CD4-positive, CD25-positive, alpha-beta regulatory T cell (primary cell): ENCODE data around the gene MROH7. TPM values are rescaled to one million over a fixed set of nuclear protein-coding genes. Genes with fewer than 3 reads are reported as not detected.

Source experiments
- ATAC-seq, 2 donors: fragments of 150-1000 bp; cut with Tn5 transposase; one replicate each; pipeline ENCODE4 v1.10.0; 2021; ENCODE audit warnings: low read depth in 2 of 2, moderate number of reproducible peaks in 2 of 2, moderate library complexity in 1 of 2
- DNase-seq, 3 donors: peaks; one replicate each; pipeline versions ENCODE4 v3.0.0 to v3.0.0-alpha.2; 2012 to 2022; ENCODE audit warnings: mixed read lengths in 1 of 3
- H3K27ac ChIP-seq: one replicate; pipeline ENCODE4 v1.7.0; 2013; ENCODE audit warnings: mild to moderate bottlenecking, low read length; ENCODE audit not compliant: insufficient read depth, poor library complexity, severe bottlenecking
- H3K27me3 ChIP-seq: one replicate; pipeline ENCODE4 v1.7.0; 2013; ENCODE audit warnings: low read length; ENCODE audit not compliant: control insufficient read depth, insufficient read depth
- H3K36me3 ChIP-seq: one replicate; pipeline ENCODE4 v1.7.0; 2013; ENCODE audit warnings: mild to moderate bottlenecking, low read length, moderate library complexity; ENCODE audit not compliant: control insufficient read depth, insufficient read depth
- H3K4me1 ChIP-seq: 2 replicates; pipeline ENCODE4 v1.7.0; 2013; ENCODE audit warnings: mild to moderate bottlenecking, low read length; ENCODE audit not compliant: insufficient read depth, control insufficient read depth, poor library complexity, severe bottlenecking
- H3K4me3 ChIP-seq: one replicate; pipeline ENCODE4 v1.7.0; 2013; ENCODE audit warnings: low read depth, mild to moderate bottlenecking, low read length, moderate library complexity
- H3K9me3 ChIP-seq, 2 experiments: 1 replicate in 1 of 2; 2 replicates in 1 of 2; pipeline ENCODE4 v1.7.0; 2013; ENCODE audit warnings: low read length in 2 of 2, mild to moderate bottlenecking in 1 of 2, moderate library complexity in 1 of 2; ENCODE audit not compliant: control insufficient read depth in 2 of 2
- H3K27ac Mint-ChIP-seq, 3 donors: one replicate each; pipeline ENCODE4 v1.8.0; 2020 to 2022; ENCODE audit warnings: mild to moderate bottlenecking in 3 of 3, mixed read lengths in 3 of 3, moderate library complexity in 2 of 3
- H3K27me3 Mint-ChIP-seq: one replicate; pipeline ENCODE4 v1.8.0; 2022; ENCODE audit warnings: mild to moderate bottlenecking, mixed read lengths
- H3K36me3 Mint-ChIP-seq: one replicate; pipeline ENCODE4 v1.8.0; 2020; ENCODE audit warnings: mixed read lengths
- H3K4me1 Mint-ChIP-seq, 4 donors: one replicate each; pipeline ENCODE4 v1.8.0; 2020 to 2022; ENCODE audit warnings: mixed read lengths in 4 of 4, mild to moderate bottlenecking in 1 of 4
- H3K4me3 Mint-ChIP-seq, 4 donors: one replicate each; pipeline ENCODE4 v1.8.0; 2020 to 2022; ENCODE audit warnings: mild to moderate bottlenecking in 4 of 4, mixed read lengths in 4 of 4, moderate library complexity in 3 of 4
- H3K9me3 Mint-ChIP-seq, 7 donors: one replicate each; pipeline ENCODE4 v1.8.0; 2020 to 2022; ENCODE audit warnings: mixed read lengths in 7 of 7, mild to moderate bottlenecking in 3 of 7, moderate library complexity in 2 of 7
- polyA plus RNA-seq, 4 donors: library from polyadenylated mRNA; unstranded; fragments of 300-500 nt; fragmentation: Illumina TruSeq; gene quantifications; one replicate each; pipeline ENCODE4 v1.2.3, GENCODE V29; 2021
- total RNA-seq: library from RNA; stranded (reverse); gene quantifications from one replicate; pipeline ENCODE4 v1.2.3, GENCODE V29; 2022

Gene MROH7
- total and polyA plus RNA-seq, 5 donors from 2014 or later: not detected

DNA sequence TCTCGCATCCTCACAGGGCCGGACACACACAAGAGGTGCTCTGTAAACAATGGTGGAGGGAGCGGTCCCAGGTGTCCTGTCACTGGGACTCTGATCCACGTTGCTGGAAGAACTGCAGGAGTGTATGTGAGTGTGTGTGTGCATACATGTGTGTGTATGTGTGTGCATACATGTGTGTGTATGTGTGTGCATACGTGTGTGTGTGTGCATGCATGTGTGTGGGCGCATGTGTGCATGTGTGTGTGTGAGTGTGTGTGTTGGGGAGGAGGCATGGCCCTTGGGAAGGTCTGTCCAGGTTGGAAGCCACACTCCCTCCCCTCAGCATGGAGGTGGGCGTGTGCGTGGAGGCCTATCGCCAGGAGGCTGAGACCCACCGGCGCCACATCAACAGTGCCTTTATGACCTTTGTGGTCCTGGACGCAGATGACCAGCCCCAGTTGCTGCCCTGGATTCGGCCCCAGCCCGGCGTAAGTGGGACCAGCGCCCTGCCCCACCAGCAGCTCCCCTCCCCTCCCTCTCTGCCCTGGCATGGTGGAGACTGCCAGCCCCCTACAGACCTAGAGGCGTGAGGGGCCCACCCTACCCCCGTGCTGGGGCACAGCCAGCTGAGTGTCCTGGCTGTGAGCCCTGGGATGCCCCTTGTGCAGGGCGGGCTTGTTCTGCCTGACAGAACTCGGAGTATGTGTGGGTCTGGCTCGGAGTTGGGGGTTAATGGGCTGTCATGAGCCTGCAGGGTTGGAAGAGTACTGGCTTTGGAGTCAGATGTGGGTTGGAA is 40.5 kb upstream of the MROH7 start:
- H3K4me1 Mint-ChIP-seq: peaks cover 0 to 17% (median 4%) of the 10 kb centered on the region in 4 donors
- DNase-seq (no peak), ATAC-seq (no peak)
- Histone ChIP-seq H3K27ac (no peak overlapping the region), H3K4me1 (no peaks in the 10 kb centered on the region), H3K36me3 (no peaks in the 10 kb centered on the region), H3K9me3 (no peaks in the 10 kb centered on the region), H3K27me3 (no peaks in the 10 kb centered on the region), H3K4me3 (no peak overlapping the region)
- H3K27ac Mint-ChIP-seq: no peak overlapping the region
- H3K27me3 Mint-ChIP-seq: no peaks in the 10 kb centered on the region
- H3K4me3 Mint-ChIP-seq: no peak overlapping the region
- H3K36me3 Mint-ChIP-seq: no peaks in the 10 kb centered on the region
- peaks cover 0 to 1% (median 0%) of the 10 kb centered on the region in 7 donors for H3K9me3 Mint-ChIP-seq

DNA sequence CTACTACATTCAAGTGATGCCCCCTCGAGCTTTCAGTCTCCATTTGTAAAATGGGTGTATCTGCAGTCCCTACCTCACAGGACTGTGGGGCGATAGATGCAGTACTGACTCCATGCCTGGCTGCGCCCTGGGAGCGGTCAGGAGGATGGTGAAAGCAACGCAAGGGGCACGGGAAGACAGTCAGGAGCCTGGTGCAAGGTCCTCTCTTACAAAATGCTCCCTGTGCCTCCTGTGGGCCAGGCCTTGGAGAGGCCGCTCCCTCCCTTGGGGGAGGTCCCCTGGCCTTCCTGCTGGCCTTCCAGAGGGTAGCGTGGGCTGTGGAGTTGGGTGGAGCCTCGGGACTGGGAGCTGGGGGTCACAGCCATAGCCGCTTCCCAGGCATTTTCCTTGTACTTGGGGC is 39.9 kb upstream of the MROH7 start:
- H3K36me3 Mint-ChIP-seq: no peaks in the 10 kb centered on the region
- H3K9me3 ChIP-seq: no peaks in the 10 kb centered on the region
- DNase-seq: no peak
- H3K27ac ChIP-seq: no peak overlapping the region
- ATAC-seq: no peak
- H3K9me3 Mint-ChIP-seq: peaks cover 0 to 1% (median 0%) of the 10 kb centered on the region in 7 donors
- H3K4me1 Mint-ChIP-seq: peaks cover 0 to 17% (median 4%) of the 10 kb centered on the region in 4 donors
- no peak overlapping the region for H3K4me3 Mint-ChIP-seq
- H3K4me3 ChIP-seq: no peak overlapping the region
- no peaks in the 10 kb centered on the region for H3K36me3 ChIP-seq
- H3K4me1 ChIP-seq: no peaks in the 10 kb centered on the region
- H3K27me3 Mint-ChIP-seq: no peaks in the 10 kb centered on the region
- no peaks in the 10 kb centered on the region for H3K27me3 ChIP-seq
- H3K27ac Mint-ChIP-seq: no peak overlapping the region

DNA sequence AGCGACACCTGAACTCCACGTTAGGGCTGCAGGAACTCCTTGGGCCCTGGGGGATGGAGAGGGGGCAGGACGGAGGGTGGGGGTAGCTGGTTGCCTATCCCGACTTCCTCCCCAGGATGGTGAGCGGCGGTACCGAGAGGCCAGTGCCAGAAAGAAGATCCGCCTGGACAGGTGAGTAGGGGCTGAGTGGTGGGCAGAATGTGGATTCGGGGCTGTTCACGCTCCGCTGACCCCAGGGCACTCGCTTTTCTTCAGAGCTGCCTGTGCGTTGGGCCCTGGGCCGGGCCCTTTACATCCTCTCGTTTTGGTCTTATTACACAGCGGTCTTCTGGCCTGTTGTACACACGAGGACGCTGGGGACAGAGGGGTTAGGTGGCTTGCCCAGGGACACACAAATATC is 39.0 kb upstream of the MROH7 start:
- H3K36me3 ChIP-seq: no peaks in the 10 kb centered on the region
- H3K27ac ChIP-seq: no peak overlapping the region
- peaks cover 0 to 17% (median 4%) of the 10 kb centered on the region in 4 donors for H3K4me1 Mint-ChIP-seq
- H3K27me3 Mint-ChIP-seq: no peaks in the 10 kb centered on the region
- no peaks in the 10 kb centered on the region for H3K27me3 ChIP-seq
- peaks cover 0 to 1% (median 0%) of the 10 kb centered on the region in 7 donors for H3K9me3 Mint-ChIP-seq
- no peak overlapping the region for H3K27ac Mint-ChIP-seq
- no peak overlapping the region for H3K4me3 ChIP-seq
- DNase-seq (no peak), ATAC-seq (no peak)
- no peaks in the 10 kb centered on the region for H3K4me1 ChIP-seq
- H3K4me3 Mint-ChIP-seq: no peak overlapping the region
- H3K36me3 Mint-ChIP-seq: no peaks in the 10 kb centered on the region
- H3K9me3 ChIP-seq: no peaks in the 10 kb centered on the region

DNA sequence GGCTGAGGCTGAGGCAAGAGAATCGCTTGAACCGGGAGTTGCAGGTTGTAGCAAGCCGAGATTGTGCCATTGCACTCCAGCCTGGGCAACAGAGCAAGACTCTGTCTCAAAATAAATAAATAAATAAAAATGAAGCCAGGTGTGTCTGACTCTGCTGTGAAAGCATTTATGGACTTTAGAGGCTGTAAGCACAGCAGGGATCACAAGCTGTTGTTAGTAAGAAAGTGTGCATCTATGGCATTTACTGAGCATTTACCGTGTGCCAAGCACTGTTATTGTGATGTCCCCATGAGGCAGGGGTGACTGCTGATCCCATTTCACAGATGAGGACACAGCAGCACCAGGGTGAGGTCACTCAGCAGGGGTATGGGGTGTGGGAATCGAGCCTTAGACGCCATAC is 38.3 kb upstream of the MROH7 start:
- Mint-ChIP-seq H3K4me3 (no peak overlapping the region), H3K27ac (no peak overlapping the region), H3K27me3 (no peaks in the 10 kb centered on the region), H3K9me3 (peaks cover 0 to 1% (median 0%) of the 10 kb centered on the region in 7 donors), H3K36me3 (no peaks in the 10 kb centered on the region), H3K4me1 (peaks cover 0 to 17% (median 4%) of the 10 kb centered on the region in 4 donors)
- ATAC-seq (no peak), DNase-seq (no peak)
- no peak overlapping the region for H3K4me3 ChIP-seq
- no peaks in the 10 kb centered on the region for H3K27me3 ChIP-seq
- no peaks in the 10 kb centered on the region for H3K9me3 ChIP-seq
- H3K36me3 ChIP-seq: no peaks in the 10 kb centered on the region
- H3K27ac ChIP-seq: no peak overlapping the region
- H3K4me1 ChIP-seq: no peaks in the 10 kb centered on the region

DNA sequence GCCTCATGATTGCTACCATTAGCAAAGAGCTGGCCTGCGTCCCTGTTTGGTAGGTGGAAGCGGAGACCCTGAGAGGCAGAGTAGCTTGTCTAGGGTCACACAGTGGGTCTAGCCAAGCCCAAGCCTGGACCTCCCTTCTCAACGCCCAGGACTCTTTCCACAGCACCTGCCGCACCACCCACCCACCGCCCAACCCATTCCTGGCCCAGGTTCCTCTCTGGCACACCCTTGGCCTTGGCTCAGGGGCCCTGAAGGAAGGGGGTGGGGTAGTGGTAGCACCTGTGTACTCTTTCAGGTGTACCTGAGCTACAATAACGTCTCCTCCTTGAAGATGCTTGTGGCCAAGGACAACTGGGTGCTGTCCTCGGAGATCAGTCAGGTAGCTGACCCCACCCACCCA is 37.5 kb upstream of the MROH7 start:
- Histone ChIP-seq H3K27me3 (no peaks in the 10 kb centered on the region), H3K36me3 (no peaks in the 10 kb centered on the region), H3K27ac (no peak overlapping the region), H3K4me3 (no peak overlapping the region), H3K4me1 (no peaks in the 10 kb centered on the region), H3K9me3 (no peaks in the 10 kb centered on the region)
- no peak for DNase-seq
- Mint-ChIP-seq H3K9me3 (peaks cover 0 to 1% (median 0%) of the 10 kb centered on the region in 7 donors), H3K4me1 (peaks cover 0 to 17% (median 4%) of the 10 kb centered on the region in 4 donors), H3K4me3 (no peak overlapping the region), H3K27me3 (no peaks in the 10 kb centered on the region), H3K27ac (peak overlapping the region in 2 of 3 donors; percentile 14 to 66), H3K36me3 (no peaks in the 10 kb centered on the region)
- ATAC-seq: no peak

DNA sequence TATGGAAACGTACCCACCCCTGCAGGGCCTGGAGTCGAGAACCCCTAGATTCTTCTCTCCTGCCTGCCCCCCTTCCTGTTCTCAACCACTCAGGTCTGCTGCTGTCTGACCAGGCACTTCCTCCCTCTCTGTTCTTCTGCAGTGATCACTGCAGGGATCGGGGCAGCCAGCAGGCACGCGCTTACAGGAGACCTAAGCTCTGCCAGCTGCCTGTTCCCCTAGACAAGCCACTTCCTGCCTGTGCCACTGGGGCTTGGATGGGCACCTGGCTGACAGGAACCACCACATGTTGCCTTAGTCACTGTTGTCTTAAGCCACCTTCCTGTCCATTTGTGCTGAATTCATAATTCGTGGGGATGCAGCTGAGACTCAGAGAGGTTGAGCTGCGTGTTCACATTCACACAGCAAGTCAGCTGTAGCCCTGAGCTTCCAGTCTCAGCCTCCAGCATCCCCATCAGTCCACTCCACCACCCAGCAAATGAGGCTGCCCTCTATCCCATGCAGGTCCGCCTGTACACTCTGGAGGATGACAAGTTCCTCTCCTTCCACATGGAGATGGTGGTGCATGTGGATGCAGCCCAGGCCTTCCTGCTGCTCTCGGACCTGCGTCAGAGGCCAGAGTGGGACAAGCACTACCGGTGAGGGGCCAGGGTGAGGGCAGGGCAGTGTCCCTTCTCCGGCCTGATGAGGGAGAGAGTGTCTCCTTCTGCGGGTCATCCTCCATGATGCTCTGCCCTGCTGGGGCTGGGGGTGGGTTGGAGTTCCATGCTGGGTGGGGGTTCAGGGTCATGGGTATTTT is 36.8 kb upstream of the MROH7 start:
- H3K27ac ChIP-seq: no peak overlapping the region
- H3K9me3 ChIP-seq: no peaks in the 10 kb centered on the region
- no peaks in the 10 kb centered on the region for H3K4me1 ChIP-seq
- H3K27me3 ChIP-seq: no peaks in the 10 kb centered on the region
- DNase-seq (peak in 2 of 3 donors; percentile 20 to 79), ATAC-seq (peak; percentile 58 to 78)
- Mint-ChIP-seq H3K27ac (peak overlapping the region; percentile 14 to 94 (median 66)), H3K4me1 (peaks cover 0 to 17% (median 4%) of the 10 kb centered on the region in 4 donors), H3K4me3 (no peak overlapping the region), H3K36me3 (no peaks in the 10 kb centered on the region), H3K27me3 (no peaks in the 10 kb centered on the region), H3K9me3 (no peaks in the 10 kb centered on the region)
- H3K36me3 ChIP-seq: no peaks in the 10 kb centered on the region
- no peak overlapping the region for H3K4me3 ChIP-seq

DNA sequence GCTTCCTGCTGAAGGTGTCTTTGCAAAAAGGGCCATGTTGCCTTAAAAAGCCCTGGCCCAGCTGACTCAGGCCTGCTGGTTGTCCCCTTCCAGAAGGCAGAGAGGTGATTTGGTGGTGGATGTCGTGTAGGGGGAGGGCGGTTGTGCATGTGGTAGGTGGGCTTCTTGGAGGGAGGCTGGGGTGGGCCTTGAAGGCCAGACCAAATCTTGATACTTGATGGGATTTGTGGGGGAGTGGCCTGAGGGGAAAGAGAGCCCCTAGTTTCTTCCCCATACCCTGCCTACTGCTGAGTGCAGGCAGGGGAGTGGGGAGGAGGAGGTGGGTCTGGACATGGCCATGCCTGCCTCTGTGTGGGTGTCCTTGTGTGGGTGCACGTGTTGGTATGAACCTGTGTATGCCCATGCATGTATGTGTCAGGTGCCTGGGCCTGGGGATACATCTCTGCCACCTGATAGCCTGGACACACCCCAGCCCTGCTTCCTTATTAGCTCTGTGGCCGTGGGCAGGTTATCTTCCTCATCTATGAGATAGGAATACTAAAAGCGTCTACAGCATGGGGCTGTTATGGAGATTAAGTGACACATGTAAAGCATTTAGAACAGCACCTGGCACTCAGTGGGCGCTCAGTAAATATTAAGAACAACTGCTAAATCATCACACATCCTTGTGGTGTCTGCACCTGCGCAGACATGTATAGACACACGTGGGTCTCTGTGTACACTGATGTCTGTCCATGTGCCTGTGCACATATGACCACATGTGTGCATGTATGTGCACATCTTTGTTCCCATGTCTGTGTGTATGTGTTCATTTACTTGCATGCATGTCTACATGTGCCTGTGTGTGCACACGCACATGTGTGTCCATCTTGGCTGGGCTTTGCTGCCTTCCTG is 35.2 kb upstream of the MROH7 start:
- no peak overlapping the region for H3K4me3 Mint-ChIP-seq

More for the DNA sequence above, 35.2 kb upstream of the MROH7 start:
- no peak for DNase-seq
- Histone ChIP-seq H3K27ac (no peak overlapping the region), H3K36me3 (no peaks in the 10 kb centered on the region), H3K4me1 (no peaks in the 10 kb centered on the region), H3K4me3 (no peak overlapping the region), H3K27me3 (no peaks in the 10 kb centered on the region), H3K9me3 (no peaks in the 10 kb centered on the region)
- no peaks in the 10 kb centered on the region for H3K27me3 Mint-ChIP-seq
- H3K4me1 Mint-ChIP-seq: peaks cover 0 to 17% (median 4%) of the 10 kb centered on the region in 4 donors
- H3K27ac Mint-ChIP-seq: peak overlapping the region in 2 of 3 donors; percentile 29 to 42
- ATAC-seq: no peak
- no peaks in the 10 kb centered on the region for H3K36me3 Mint-ChIP-seq
- no peaks in the 10 kb centered on the region for H3K9me3 Mint-ChIP-seq
